OCI-LY3 (cell line): ENCODE measurements around the gene KCNJ9.

ENCODE experiments used
- H2AFZ ChIP-seq: fragments of 200-600, 300-600 bp; shearing (Covaris generic); 2 replicates; pipeline ENCODE4 v1.6.0; 2014; ENCODE audit warnings: antibody characterized with exemption, low read depth, low read length
- H3K27ac ChIP-seq: fragments of 200-600, 300-600 bp; sonication (generic); 2 replicates; pipeline ENCODE4 v1.5.1; 2014; ENCODE audit warnings: mild to moderate bottlenecking, low read length, moderate library complexity, mixed read lengths
- H3K27me3 ChIP-seq: fragments of 200-600, 300-600 bp; sonication (generic); 2 replicates; pipeline ENCODE4 v1.6.1; 2014; ENCODE audit warnings: low read depth, low read length, mixed read lengths
- H3K36me3 ChIP-seq: fragments of 200-600, 300-600 bp; sonication (generic); replicated peaks from 2 replicates; pipeline ENCODE3; 2014; ENCODE audit warnings: low read depth, low read length, mixed read lengths
- H3K4me1 ChIP-seq: fragments of 300-600, 200-600 bp; sonication (generic); 2 replicates; pipeline ENCODE4 v1.6.1; 2014; ENCODE audit warnings: low read length, mixed read lengths
- H3K4me2 ChIP-seq: fragments of 200-600, 300-600 bp; sonication (generic); 2 replicates; pipeline ENCODE4 v1.6.1; 2014; ENCODE audit warnings: low read length, mixed read lengths
- H3K4me3 ChIP-seq: fragments of 300-600, 200-600 bp; sonication (generic); 2 replicates; pipeline ENCODE4 v1.5.1; 2014; ENCODE audit warnings: antibody characterized with exemption, mild to moderate bottlenecking, low read length, moderate library complexity
- H3K79me2 ChIP-seq: fragments of 300-600, 200-600 bp; shearing (Covaris generic); 2 replicates; pipeline ENCODE4 v1.6.1; 2014; ENCODE audit warnings: mild to moderate bottlenecking, low read length, mixed read lengths
- H3K9ac ChIP-seq: fragments of 300-600, 200-600 bp; shearing (Covaris generic); 2 replicates; pipeline ENCODE4 v1.6.0; 2014; ENCODE audit warnings: mild to moderate bottlenecking, low read length, moderate library complexity
- H3K9me3 ChIP-seq: fragments of 200-600, 300-600 bp; shearing (Covaris generic); 2 replicates; pipeline ENCODE4 v1.6.1; 2014; ENCODE audit warnings: low read length, mixed read lengths; ENCODE audit not compliant: insufficient read depth
- H4K20me1 ChIP-seq: fragments of 200-600, 300-600 bp; sonication (generic); 2 replicates; pipeline ENCODE4 v1.6.1; 2016; ENCODE audit warnings: low read length, mixed read lengths; ENCODE audit not compliant: insufficient read depth
- CTCF ChIP-seq: fragments of 200-600, 300-600 bp; sonication (generic); IDR thresholded peaks from 2 replicates; pipeline ENCODE4 v1.5.1; 2014; ENCODE audit warnings: antibody characterized with exemption, low read length, low read depth
- EZH2phosphoT487 ChIP-seq: fragments of 200-600 bp; shearing (Covaris generic); IDR thresholded peaks from 2 replicates; pipeline ENCODE4 v1.6.1; 2018; ENCODE audit warnings: antibody characterized with exemption, mixed run types, low read depth

Gene KCNJ9

GRCh38 chr1:160082487-160082886 is 1.1 kb downstream of the KCNJ9 start:
- Histone ChIP-seq H2AFZ (no peak overlapping the region), H3K9me3 (no peaks in the 10 kb centered on the region), H3K27me3 (peaks cover 31% of the 10 kb centered on the region), H3K4me2 (no peak overlapping the region), H3K9ac (no peak overlapping the region), H3K4me1 (peaks cover 3% of the 10 kb centered on the region), H3K79me2 (no peaks in the 10 kb centered on the region), H3K36me3 (no peaks in the 10 kb centered on the region), H3K27ac (no peak overlapping the region), H3K4me3 (no peak overlapping the region), H4K20me1 (no peaks in the 10 kb centered on the region)
- TF ChIP-seq CTCF (no peak), EZH2phosphoT487 (no peak)

- peaks cover 31% of the 10 kb centered on the region for H3K27me3 ChIP-seq
- peaks cover 3% of the 10 kb centered on the region for H3K4me1 ChIP-seq
- no peaks in the 10 kb centered on the region for H3K79me2 ChIP-seq
- H2AFZ ChIP-seq: no peak overlapping the region
- TF ChIP-seq CTCF (no peak), EZH2phosphoT487 (no peak)
- no peak overlapping the region for H3K9ac ChIP-seq
- no peak overlapping the region for H3K27ac ChIP-seq
- H4K20me1 ChIP-seq: no peaks in the 10 kb centered on the region
- no peak overlapping the region for H3K4me3 ChIP-seq
- H3K4me2 ChIP-seq: no peak overlapping the region
- no peaks in the 10 kb centered on the region for H3K36me3 ChIP-seq
- H3K9me3 ChIP-seq: no peaks in the 10 kb centered on the region
Observed at GRCh38 chr1:160082926-160083325, 1.6 kb downstream of the KCNJ9 start.

GRCh38 chr1:160083968-160084770 is 2.8 kb downstream of the KCNJ9 start:
- Histone ChIP-seq H3K4me1 (no peaks in the 10 kb centered on the region), H3K9ac (no peak overlapping the region), H3K4me3 (no peak overlapping the region), H2AFZ (no peak overlapping the region), H3K4me2 (no peak overlapping the region), H3K27me3 (peaks cover 27% of the 10 kb centered on the region), H3K36me3 (no peaks in the 10 kb centered on the region), H4K20me1 (no peaks in the 10 kb centered on the region), H3K9me3 (no peaks in the 10 kb centered on the region), H3K27ac (no peak overlapping the region), H3K79me2 (no peaks in the 10 kb centered on the region)
- TF ChIP-seq EZH2phosphoT487 (no peak), CTCF (peak; percentile 55)

GRCh38 chr1:160084771-160085321 is 3.5 kb downstream of the KCNJ9 start:
- H3K9ac ChIP-seq: no peak overlapping the region
- H3K79me2 ChIP-seq: no peaks in the 10 kb centered on the region
- H3K4me1 ChIP-seq: no peaks in the 10 kb centered on the region
- no peak overlapping the region for H2AFZ ChIP-seq
- H3K36me3 ChIP-seq: no peaks in the 10 kb centered on the region
- no peak overlapping the region for H3K4me3 ChIP-seq
- no peak for TF ChIP-seq EZH2phosphoT487
- TF ChIP-seq CTCF: no peak
- H4K20me1 ChIP-seq: no peaks in the 10 kb centered on the region
- H3K27ac ChIP-seq: no peak overlapping the region
- no peaks in the 10 kb centered on the region for H3K9me3 ChIP-seq
- H3K27me3 ChIP-seq: peaks cover 21% of the 10 kb centered on the region
- H3K4me2 ChIP-seq: no peak overlapping the region
